Limb (tissue), 2 donors: ENCODE results near the gene RBKS.
"Not testable (repeated sequence)": the region's sequence is repeated elsewhere in the genome, so short reads cannot be mapped to it uniquely, and the experiment has no call there.

Experiments used
- DNase-seq, 2 donors: peaks; one replicate each; pipeline ENCODE4 v3.0.0-alpha.2; 2016; ENCODE audit errors: extremely low spot score in 2 of 2

The RBKS gene

DNA sequence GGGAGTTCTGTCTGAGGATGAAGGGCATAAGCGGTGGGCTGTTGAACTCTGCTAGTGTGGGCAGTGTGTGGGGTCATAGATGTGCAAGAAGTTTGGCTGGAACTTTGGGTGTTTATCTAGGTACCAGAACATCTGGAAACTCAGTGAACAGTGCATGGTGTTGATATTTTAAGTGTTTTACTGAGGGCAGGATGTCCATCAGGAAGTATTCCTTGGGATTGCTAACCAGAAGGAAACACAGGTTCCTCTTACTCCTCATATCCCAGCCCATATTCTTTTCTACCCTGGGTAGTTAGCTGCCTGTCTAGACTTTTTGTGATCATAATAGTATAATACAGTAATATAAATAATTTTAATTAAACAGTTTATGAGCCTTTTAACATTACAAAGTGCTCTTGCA is 15.9 kb upstream of the RBKS start:
- DNase-seq = no peak

DNA sequence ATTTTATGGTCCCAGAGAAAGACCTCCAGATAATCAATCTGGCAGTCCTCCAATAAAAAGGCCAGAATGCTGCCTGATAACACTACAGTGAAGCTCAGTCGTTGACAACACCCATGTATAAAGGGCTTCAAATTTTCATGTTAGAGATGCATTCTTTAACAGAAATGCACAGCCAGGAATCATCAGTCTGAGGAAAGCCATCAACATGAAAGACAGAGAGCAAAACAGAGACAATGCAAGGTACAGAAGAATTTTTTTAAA is 14.1 kb upstream of the RBKS start:
- no peak for DNase-seq

DNA sequence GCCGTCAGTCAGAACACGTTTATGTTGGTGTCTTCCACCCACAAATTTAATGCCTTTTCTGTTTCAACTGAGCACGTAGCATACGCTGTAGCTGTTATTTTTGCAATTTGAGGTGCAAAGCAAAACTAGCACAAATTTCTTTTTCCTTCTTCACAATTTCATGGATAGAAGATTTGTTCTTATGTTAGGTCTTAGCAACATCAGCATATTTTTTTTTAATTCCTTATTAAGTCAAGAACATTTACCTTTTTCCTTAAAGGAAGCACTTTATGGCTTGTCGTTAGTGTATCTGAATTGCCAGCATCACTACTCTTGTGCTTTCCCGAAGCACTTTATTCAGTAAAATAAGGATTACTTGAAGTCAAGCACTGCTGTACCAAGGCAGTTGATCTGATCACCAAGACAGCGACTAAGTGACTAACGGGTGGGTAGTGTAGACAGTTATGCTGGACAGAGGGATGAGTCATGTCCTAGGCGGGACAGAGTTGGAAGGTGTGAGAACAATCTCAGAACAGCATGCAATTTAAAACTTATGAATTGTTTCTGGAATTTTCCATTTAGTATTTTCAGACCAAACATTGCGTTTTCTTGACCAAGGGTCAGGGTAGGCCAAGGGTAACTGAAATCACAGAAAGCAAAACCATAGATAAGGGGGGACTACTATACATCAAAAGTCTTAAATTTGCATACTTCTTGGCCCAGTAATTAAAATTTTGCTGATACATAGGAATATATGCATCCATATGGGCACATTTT is 13.6 kb upstream of the RBKS start:
- DNase-seq = no peak

- DNase-seq = no peak
Observed at GRCh38 chr2:27903018-27903417, 12.8 kb upstream of the RBKS start.

DNA sequence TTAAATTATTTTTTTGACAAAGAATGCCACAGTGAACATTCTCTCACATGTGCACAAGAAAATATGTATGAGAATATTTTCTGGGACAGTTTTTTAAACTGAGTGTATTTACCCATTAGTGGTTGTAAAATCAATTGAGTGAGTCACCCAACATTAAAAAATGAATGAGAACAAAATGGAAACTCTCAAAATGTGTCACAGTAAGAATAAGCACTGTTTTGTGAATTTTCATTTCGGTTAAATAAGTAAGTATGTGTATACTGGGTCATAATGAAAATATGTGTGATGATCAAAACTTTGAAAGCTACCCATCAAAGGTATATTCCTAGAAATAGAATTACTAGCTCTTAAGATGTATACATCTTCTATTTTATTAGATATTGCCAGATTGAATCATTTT is 11.9 kb upstream of the RBKS start:
- DNase-seq = no peak

- no peak for DNase-seq
Observed at GRCh38 chr2:27901234-27901633, 11.0 kb upstream of the RBKS start.

DNA sequence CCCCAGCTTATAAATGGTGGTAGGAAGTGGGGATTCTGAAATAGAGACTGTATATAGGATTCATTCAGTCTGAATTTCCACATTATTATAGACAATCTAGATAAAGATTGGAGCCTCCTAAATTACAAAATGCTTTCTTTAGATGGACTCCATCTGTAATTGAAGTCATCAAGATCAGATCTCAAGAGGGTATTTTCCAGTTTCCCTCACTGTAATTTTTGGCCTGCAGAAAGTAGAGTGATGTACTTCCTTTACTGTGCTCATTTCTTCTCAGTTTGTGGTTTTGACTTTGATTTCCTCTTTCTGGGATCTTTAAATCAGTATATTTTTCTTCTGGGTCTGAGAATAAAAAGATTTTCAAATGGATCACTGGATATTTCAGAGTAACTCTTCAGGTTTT is 7.5 kb upstream of the RBKS start:
- no peak for DNase-seq

GRCh38 chr2:27893006-27893405 is 2.8 kb upstream of the RBKS start:
- no peak for DNase-seq

DNA sequence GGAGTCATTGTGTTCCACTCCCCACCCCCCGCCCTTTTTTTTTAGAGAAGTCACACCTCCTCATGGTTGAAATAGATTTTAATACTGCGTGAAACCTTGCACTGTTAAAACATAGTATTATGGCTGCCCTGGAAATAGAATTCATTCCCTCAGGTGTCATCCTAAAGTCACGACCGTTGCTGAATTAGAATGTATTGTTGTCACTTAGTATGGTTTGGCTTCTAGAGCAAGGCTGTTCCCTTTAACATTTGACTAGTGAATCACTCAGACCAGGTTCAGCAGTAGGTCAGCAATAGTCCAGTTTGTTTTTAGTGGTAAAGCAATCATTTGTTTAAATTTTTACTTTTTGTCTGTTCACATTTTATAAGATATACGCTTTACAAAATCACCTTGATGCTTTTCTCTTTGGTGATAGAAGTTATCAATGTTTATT is 1.5 kb upstream of the RBKS start:
- no peak for DNase-seq

- DNase-seq = peak; percentile 38 to 85
Observed at GRCh38 chr2:27890924-27891672, 911 bp upstream of the RBKS start.

DNA sequence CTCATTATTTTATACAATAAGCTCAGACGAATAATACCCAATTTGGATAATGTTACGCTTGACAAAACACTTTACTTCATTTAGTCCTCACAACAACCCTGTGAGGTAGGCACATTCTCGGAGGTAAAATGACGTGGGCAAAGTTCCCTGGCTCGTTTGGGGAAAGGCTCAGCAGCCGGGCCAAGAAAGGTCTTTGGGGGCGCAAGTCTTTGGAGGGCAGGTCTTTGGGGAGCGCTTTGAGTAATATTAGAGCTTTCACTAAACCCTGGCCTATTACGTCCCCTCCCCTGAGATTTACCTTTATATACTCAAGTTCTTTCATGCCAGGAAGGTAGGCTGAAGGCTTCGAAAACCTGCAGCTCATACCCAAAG is 427 bp downstream of the RBKS start:
- no peak for DNase-seq

DNA sequence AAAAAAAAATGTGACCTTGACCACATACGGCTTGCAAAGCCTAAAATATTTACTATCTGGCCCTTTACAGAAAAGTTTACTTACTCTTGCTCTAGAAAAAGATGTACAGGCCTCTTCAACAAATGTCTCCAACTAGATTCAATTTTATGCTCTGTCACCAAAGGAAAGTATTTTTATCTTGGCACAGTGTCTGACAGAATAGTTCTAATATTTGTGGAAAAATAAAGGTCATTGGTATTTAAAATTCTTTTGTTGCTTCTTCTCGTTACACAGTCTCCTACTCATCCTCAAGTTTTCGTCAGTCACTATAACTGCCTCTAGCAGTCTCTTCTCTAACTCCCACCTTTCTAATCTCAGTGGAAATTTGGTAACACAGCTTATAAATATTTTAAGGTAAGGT is 1.4 kb downstream of the RBKS start:
- DNase-seq = no peak

GRCh38 chr2:27887830-27888229 is 2.4 kb downstream of the RBKS start:
- no peak for DNase-seq

DNA sequence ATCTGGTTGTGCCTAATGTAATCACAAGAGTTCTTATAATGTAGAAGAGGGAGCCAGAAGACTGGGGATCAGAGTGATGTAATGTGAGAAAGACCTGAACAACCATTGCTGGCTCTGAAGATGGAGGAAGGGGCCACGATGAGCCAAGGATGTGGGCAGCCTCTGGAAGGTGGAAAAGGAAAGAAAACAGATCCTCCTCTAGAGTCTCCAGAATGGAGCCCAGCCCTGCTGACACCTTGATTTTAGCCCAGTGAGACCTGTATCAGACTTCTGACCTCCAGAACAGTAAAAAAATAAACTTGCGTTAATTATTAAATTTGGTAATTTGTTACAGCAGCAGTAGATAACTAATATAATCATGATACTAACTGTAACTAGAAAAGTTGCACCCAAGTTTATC is 3.1 kb downstream of the RBKS start:
- no peak for DNase-seq

GRCh38 chr2:27886322-27886721 is 3.9 kb downstream of the RBKS start:
- DNase-seq = no peak

GRCh38 chr2:27885661-27886060 is 4.5 kb downstream of the RBKS start:
- DNase-seq = no peak

- DNase-seq = no peak
Observed at GRCh38 chr2:27885234-27885633, 5.0 kb downstream of the RBKS start.

- DNase-seq = no peak
Observed at GRCh38 chr2:27884601-27885000, 5.6 kb downstream of the RBKS start.

DNA sequence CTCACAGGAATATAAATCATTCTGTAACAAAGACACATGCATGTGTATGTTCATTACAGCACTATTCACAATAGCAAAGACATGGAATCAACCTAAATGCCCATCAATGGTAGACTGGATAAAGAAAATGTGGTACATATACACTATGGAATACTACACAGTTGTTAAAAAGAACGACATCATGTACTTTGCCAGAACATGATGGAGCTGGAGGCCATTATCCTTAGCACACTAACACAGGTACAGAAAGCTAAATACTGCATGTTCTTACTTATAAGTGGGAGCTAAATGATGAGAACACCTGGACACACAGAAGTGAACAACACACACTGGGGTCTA is 7.6 kb downstream of the RBKS start:
- not testable (repeated sequence) for DNase-seq

- DNase-seq = not testable (repeated sequence)
Observed at GRCh38 chr2:27881815-27882583, 8.2 kb downstream of the RBKS start.

DNA sequence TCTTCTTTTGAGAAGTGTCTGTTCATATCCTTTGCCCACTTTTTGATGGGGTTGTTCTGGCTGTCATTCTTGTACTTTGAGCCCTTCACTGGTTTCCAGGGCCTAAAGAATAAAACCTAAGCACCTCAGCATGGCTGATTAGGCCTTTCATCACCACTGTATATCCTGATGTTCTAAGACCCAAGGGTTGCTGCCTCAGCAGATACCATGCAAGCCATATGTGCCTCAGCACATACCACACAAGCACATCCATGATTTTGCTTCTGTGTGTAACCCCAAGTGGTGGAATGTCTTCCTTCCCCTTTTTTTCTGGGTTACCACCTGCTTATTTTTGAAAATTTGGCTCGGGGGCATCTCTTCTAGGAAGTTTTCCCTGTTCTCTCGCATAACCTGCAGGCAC is 11.4 kb downstream of the RBKS start:
- DNase-seq = no peak

GRCh38 chr2:27875089-27875881 is 14.9 kb downstream of the RBKS start:
- no peak for DNase-seq
